Articular chondrocyte of knee joint (primary cell): ENCODE measurements around the gene KDM5B. TPM values are rescaled to one million over a fixed set of nuclear protein-coding genes. Genes with fewer than 3 reads are reported as not detected.

Source experiments
- small RNA-seq: library from RNA; depleted of rRNA; stranded (forward); fragments of <200 nt; gene quantifications from one replicate; pipeline ENCODE3, GENCODE V24; 2012
- total RNA-seq: library from RNA; depleted of rRNA; stranded (reverse); fragments of >200 nt; gene quantifications from 2 replicates; pipeline ENCODE4 v1.2.3, GENCODE V29; 2012

Gene KDM5B
- total RNA-seq = 123 and 129 TPM in 2 replicates

DNA sequence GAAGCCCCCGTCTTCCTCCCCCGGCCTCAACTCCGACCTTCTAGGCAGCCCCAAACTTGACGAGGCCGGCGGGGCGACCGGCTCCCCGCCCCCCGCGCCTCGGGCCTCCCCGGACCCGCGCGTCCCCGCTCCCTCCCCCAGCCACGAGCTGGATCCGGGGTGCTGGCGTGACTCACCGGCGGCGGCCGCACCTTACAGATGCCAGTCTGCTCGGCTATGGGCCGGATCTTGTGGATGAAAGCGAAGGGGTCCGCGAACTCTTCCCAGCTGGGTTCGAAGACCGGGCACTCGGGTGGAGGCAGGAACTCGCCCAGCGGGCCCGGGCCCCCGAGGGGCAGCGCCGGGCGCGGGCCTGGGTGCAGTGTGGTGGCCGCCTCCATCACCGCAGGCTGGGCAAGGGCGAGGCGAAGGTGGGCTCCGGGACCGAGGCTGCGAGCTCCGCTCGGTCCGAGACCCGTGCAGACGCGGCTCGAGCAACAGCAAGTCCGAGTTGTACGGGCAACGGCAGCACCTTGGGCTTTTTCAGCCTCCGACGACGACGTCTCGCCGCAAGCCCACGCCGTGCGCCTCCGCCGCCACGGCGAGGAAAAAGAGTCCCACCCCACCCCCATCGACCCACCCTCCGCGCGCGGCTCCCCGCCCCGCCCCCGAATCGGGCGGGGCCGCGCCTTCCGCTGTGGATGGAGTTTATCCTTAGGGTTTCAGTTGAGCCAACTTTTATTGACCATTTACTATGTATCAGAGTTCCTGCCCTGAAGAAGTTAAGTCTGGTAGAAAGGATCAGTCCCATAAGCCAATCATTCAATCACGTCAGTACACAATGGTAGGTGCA is at the start of gene KDM5B:
Gene KDM5B (minus strand): TSS at position 496 of the 832 bp plus-strand sequence. CDS start 116 bp downstream, at position 380.

DNA sequence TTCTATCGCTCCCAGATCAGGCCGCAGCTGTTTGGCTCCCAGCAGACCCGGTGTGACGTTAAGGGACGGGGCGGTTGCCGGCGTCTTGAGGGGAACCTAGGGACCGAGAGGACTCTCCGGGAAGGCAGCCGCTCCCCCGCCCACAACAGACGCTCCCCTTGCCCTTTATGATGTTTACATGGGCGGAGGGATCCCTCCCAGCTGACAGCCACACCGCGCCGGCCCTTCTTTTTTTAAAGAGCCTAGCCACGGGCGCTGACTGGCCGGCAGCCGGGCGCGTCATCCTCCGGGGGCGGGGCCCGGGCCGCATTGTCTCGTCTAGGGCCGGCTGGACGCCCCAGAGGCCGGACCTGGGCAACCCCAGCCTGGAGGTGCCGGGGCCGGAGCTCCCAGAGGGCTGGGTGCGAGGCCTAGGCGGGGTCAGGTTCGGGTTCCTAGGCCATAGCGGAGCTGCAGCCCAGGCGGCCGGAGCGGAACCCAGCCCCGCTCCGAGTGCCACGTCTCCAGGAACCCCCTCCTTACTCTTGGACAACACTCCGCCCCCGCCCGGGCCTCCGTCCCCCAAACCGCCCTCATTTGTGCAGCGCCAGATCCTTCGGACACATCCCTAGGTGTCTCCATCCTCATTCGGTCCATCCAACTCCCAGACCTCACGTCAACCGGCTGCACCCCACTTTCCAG is 2.5 kb upstream of the KDM5B start, which contains the start of gene PCAT6:
Gene PCAT6 (plus strand): TSS at position 340 of the 681 bp plus-strand sequence.

DNA sequence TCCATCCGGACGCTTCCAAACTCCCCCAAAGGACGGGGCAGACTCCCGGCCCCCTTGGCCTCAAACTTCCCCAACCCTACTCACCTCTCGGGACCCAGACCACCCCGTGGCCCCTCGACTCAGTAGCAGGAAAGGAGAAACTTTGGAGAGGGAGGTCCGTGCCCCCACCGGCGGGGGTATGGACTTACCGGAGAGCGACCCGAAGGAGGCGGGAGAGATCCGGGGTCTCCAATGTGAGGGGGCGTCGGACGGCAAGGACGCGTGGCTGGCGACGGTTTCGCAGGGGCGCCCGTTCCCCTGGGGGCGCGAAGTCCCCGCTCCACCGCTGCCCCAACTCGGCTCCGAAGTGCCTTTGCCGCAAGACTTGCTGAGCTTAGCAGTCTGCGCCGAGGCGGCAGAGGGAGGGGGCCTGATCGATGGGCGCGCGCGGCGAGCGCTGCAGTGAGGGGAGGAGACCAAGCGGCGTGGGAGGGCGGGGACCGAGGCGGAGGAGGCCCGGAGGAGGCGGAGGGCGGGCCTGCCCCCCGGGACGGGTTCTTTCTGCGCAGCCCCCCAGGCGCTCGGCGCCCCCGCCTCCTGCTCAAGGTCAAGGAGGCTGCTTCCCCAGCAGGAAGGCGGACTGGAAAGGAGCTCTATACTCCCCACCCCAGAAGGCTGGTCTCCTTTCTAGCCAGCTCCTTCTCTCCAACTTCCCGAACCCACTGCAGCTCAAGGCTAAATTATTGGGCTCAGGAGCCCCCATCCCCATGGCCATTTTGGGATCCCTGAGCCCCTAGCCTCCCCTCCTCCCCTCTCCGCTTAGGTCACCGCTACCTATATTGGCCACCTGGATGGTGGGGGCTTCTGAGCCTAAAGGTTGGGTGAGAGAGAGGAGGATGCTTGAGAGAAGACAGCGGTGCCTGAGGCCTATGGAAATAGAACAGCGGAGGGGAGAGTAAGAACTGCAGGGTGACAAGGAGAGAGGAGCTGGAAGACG is 97.9 kb downstream of the KDM5B start, which contains the start of gene SYT2:
Gene SYT2 (minus strand): TSS at position 385 of the 976 bp plus-strand sequence. CDS start 104,682 bp downstream, outside the sequence.

Small RNAs within 50 kb of the gene (small RNA-seq; reads per million reads assigned to genes)
- gene AC098934.3 = not detected

Other genes with a start within 250 kb of the KDM5B start
- gene SYT2, start 98.0 kb downstream of the KDM5B start, total RNA-seq = under 0.01 and 0.11 TPM in 2 replicates
- 0.52 and 0.97 TPM in 2 replicates for gene PCAT6, start 2.5 kb upstream of the KDM5B start, total RNA-seq
- gene RABIF, start 80.7 kb upstream of the KDM5B start, total RNA-seq = 7.2 and 7.3 TPM in 2 replicates
- 29.5 and 35.0 TPM in 2 replicates for gene KLHL12, start 118.8 kb upstream of the KDM5B start, total RNA-seq
- 71.1 and 90.7 TPM in 2 replicates for gene ADIPOR1, start 149.9 kb upstream of the KDM5B start, total RNA-seq
- gene CYB5R1, start 158.8 kb upstream of the KDM5B start, total RNA-seq = 45.2 and 46.2 TPM in 2 replicates
- 103 TPM in 2 replicates for gene TMEM183A, start 199.0 kb upstream of the KDM5B start, total RNA-seq
- gene PPFIA4, start 218.1 kb upstream of the KDM5B start, total RNA-seq = 29.6 and 50.0 TPM in 2 replicates